Measurements from ENCODE around the gene ATG16L2.
"Not testable (repeated sequence)": the region's sequence is repeated elsewhere in the genome, so short reads cannot be mapped to it uniquely, and the experiment has no call there.

Gene ATG16L2

GRCh38 chr11:72842653-72843330, 28.6 kb downstream of the ATG16L2 start:
- DNase-seq (ENCODE audit: low spot score) = no peak

- DNase-seq (ENCODE audit: low spot score) = no peak
These were observed 30.1 kb downstream of the ATG16L2 start for GRCh38 chr11:72844356-72844755.

- peak; percentile 57 for DNase-seq (ENCODE audit: low spot score)
These were observed 34.7 kb downstream of the ATG16L2 start for GRCh38 chr11:72848846-72849466.

GRCh38 chr11:72850832-72851231, 36.6 kb downstream of the ATG16L2 start:
- DNase-seq (ENCODE audit: low spot score) = no peak

- DNase-seq (ENCODE audit: low spot score) = no peak
These were observed 37.5 kb downstream of the ATG16L2 start for GRCh38 chr11:72851726-72852125.

- DNase-seq (ENCODE audit: low spot score) = no peak
These were observed 41.9 kb downstream of the ATG16L2 start for GRCh38 chr11:72856065-72856464.

GRCh38 chr11:72856551-72857345, 42.5 kb downstream of the ATG16L2 start:
- peak; percentile 21 for DNase-seq (ENCODE audit: low spot score)

- not testable (repeated sequence) for DNase-seq (ENCODE audit: low spot score)
These were observed 44.1 kb downstream of the ATG16L2 start for GRCh38 chr11:72858267-72858666.

- DNase-seq (ENCODE audit: low spot score) = no peak
These were observed 44.9 kb downstream of the ATG16L2 start for GRCh38 chr11:72859126-72859525.

GRCh38 chr11:72860010-72860409, 45.8 kb downstream of the ATG16L2 start:
- no peak for DNase-seq (ENCODE audit: low spot score)

- no peak for DNase-seq (ENCODE audit: low spot score)
These were observed 46.4 kb downstream of the ATG16L2 start for GRCh38 chr11:72860592-72860991.

GRCh38 chr11:72863091-72863490, 48.9 kb downstream of the ATG16L2 start:
- DNase-seq (ENCODE audit: low spot score) = no peak

GRCh38 chr11:72863916-72864315, 49.7 kb downstream of the ATG16L2 start:
- no peak for DNase-seq (ENCODE audit: low spot score)

- DNase-seq (ENCODE audit: low spot score) = peak; percentile 19
These were observed 50.8 kb downstream of the ATG16L2 start for GRCh38 chr11:72864702-72865655.

GRCh38 chr11:72867970-72868369, 53.8 kb downstream of the ATG16L2 start:
- DNase-seq (ENCODE audit: low spot score) = no peak

GRCh38 chr11:72869831-72870230, 55.6 kb downstream of the ATG16L2 start:
- DNase-seq (ENCODE audit: low spot score) = no peak

- no peak for DNase-seq (ENCODE audit: low spot score)
These were observed 56.9 kb downstream of the ATG16L2 start for GRCh38 chr11:72871119-72871518.

GRCh38 chr11:72872012-72872411, 57.8 kb downstream of the ATG16L2 start:
- no peak for DNase-seq (ENCODE audit: low spot score)

- no peak for DNase-seq (ENCODE audit: low spot score)
These were observed 61.5 kb downstream of the ATG16L2 start for GRCh38 chr11:72875736-72876135.

GRCh38 chr11:72876147-72876546, 61.9 kb downstream of the ATG16L2 start:
- no peak for DNase-seq (ENCODE audit: low spot score)

Data from cerebellar cortex (tissue), 1 donor.